ENCODE measurements around the gene GRK3.
"Not testable (repeated sequence)": the region's sequence is repeated elsewhere in the genome, so short reads cannot be mapped to it uniquely, and the experiment has no call there.

GRK3 gene

DNA sequence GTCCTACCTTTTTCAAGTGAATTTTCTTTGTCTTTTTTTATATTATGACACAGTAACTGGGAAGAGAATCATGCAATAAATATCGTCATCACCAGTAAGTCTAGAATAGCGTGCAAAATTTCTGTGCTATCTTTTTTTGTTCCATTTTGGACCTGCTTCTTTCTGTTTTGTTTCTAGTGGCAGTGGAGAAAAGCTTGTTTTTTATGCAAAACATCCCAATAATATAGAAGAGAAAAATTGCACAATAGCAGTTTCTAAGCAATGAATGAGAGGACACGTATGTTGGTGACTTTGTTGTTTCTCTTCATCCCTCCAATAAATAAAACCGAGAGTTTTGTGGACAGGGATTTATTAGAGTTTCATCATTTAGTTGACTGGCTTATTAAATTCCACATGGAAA is 10.3 kb downstream of the GRK3 start:
- DNase-seq, result no peak

DNA sequence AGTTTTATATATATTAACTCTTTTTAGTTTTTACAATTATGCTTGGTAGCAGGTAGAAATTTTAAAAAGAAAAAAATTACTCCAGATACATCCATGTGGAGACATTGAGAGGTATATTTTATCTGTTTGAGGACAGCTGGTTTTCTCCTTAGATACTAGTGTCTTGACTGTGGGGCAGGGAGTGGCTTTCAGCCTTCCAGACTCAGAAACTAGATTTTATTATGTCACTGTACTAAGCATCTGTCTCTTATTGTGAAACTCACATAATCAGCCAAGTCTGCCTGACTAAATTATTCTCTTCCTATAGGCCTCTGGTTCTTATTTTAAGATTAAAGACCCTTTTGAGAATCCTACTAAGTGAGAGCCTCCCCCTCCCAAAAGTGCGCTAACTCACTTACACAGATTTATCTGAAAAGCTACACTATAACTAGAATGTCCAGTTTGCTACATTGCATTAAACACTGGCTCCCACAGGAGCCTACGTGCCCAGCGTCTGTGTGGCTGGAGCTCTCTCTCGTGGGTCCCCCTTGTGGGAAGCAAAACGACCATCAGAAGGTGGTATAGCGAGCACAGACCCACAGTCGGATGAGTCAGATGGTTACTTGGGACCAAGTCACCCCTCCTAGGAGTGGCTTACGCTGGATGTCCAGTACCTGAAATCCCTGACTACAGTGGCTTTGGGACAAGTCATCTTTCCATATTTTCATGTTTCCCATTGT is 11.4 kb downstream of the GRK3 start:
- not testable (repeated sequence) for DNase-seq

DNA sequence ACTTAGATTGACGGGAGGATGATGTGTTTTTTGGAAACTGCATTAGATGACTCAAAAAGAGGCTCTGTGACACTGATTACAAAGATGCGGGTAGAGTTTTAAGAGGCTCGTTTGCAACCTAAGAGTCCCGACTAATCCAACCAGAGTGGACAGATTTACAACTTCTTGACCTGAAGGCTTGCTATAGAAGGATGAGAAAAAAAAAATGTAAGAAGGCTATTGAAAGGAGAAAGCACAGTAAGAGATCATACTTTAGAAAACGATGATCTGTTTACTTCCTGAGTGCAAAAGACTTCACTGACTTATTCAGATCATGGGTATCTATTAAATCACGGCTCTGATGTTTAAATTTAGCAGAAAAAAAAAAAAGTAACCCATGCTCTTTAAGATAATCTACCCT is 17.0 kb downstream of the GRK3 start:
- DNase-seq, result not testable (repeated sequence)

DNA sequence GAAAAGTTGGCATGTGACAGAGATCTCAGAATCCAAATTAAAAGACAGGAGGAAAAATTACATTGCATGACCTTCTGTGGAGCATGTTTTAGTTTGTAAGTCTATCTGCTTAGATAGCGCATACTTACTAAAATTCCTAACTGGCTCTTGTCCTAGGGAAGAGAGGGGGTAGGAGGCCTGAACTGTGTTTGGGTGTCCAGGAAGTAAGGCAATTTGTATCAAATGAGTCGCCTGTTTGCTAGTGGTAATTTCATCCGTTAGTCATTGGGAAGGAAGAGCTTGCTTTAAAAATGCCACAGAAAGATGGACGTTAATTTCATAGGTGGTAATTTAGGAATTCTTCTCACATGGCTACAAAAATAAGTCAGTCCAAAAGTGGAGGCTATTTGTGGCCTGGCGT is 18.5 kb downstream of the GRK3 start:
- no peak for DNase-seq

DNA sequence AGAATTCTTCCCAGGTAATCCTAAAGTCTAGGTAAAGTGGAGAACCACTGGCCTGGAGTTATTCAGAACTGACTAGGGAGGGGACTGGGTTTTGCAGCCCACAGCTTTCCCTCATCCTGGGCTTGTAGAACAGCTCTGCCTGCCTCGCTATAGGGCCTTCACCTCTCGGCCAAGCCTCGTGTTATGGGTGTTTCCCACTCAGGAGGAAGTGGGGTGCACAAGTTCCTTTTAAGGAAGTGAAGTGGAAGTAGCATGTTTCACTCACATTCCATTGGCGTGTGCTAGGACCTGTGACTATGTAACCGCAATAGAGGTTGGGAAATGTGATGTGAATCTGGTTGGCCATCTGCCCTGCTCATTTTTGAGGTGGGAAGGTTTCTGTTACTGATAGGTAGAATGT is 20.5 kb downstream of the GRK3 start:
- DNase-seq, result not testable (repeated sequence)

DNA sequence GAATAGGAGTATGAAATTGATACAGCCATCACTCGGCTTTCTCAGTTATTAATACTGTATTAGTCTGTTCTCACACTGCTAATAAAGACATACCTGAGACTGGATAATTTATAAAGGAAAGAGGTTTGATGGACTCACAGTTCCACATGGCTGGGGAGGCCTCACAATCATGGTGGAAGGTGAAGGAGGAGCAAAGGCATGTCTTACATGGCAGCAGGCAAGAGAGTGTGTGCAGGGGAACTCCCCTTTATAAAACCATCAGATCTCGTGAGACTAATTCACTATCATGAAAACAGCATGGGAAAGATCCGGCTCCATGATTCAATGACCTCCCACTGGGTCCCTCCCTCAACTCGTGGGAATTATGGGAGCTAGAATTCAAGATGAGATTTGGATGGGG is 25.2 kb downstream of the GRK3 start:
- DNase-seq, result not testable (repeated sequence)

DNA sequence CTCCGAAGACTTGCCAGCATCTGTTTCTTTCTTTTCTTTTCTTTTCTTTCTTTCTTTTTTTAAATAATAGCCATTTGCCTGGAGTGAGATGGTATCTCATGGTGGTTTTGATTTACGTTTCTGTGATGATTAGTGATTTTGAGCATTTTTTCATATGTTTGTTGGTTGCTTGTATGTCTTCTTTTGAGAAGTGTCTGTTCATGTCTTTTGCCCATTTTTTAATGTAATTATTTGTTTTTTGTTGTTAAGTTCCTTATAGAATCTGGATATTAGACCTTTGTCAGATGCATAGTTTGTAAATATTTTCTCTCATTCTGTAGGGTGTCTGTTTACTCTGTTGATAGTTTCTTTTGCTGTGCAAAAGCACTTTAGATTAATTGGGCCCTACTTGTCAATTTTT is 28.8 kb downstream of the GRK3 start:
- not testable (repeated sequence) for DNase-seq

DNA sequence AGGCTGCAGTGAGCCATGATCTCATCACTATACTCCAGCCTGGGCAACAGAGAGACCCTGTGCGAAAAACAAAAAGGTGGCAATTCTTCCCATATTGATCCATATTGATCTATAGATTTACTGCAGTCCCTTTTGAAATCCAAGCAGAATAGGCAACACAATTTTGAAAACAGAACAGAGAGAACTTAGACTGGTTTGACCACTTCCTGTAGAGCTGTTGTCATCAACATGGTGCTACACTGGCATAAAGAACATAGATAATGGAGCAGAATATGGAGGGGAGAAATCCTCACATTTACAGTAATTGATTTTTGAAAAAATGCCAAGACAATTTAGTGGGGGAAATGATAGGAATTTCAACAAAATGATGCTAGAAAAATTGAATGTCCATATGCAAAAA is 34.1 kb downstream of the GRK3 start:
- no peak for DNase-seq

DNA sequence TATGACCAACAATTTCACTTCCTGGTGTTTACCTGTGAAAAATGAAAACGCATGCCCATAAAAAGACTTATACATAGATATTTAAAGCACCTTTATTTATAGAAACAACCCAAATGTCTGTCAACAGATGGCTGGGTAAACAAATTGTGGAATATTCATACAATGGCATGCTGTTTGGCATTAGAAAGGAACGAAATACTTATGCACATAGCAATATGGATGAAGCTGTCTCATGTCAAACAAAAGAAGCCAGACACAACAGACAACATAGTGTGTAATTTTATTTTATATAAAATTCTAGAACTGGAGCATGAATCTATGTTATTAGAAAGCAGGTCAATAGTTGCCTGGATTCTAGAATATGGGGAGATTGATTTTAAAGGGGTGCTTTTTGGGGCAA is 38.0 kb downstream of the GRK3 start:
- DNase-seq, result no peak

DNA sequence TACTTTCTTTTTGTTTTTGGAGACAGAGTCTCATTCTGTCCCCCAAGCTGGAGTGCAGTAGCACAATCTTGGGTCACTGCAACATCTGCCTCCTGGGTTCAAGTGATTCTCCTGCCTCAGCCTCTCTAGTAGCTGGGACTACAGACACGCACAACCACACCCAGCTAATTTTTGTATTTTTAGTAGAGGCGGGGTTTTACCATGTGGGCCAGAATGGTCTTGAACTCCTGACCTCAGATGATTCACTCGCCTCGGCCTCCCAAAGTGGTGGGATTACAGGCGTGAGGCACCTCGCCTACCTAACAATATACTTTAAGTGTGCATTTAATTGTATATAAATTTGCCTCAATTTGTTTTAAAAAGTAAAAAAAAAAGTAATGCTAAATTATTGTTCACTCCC is 38.4 kb downstream of the GRK3 start:
- DNase-seq, result no peak

DNA sequence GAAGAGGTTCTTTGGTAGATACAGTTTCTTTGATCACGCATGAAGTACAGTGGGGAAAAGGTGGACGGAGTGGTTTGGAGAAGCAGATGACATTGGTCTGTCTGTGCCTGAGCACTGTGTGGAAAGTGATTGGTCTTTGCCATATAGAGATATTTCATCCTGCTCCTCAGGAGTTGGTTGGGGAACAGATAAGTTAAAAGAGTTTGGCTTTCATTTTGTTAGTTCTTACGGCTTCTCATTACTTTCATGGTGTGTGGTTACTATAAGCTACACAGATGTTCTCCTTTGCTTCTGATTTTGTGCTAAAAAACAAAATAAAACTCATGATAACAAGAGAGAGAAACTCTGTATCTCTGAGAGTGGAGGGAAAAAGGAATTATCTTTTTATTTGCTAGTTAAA is 40.7 kb downstream of the GRK3 start:
- DNase-seq, result not testable (repeated sequence)

DNA sequence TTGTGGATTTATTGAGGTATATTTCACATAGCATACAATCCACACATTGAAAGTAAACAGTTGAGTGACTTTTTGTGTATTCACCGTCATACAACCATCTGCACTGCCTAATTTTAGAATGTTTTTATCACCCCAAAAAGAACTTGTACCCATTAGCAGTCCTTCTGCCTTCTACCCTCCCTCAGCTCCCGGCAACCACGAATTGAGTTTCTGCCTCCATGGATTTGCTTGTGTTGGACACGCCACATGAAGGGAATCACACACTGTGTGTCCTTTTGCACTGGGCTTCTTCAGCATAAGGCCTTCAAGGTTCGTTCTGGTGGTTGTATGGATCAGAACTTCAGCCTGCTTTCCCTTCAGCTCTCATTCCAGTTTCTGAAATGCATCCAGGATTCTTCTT is 41.1 kb downstream of the GRK3 start:
- DNase-seq, result not testable (repeated sequence)

DNA sequence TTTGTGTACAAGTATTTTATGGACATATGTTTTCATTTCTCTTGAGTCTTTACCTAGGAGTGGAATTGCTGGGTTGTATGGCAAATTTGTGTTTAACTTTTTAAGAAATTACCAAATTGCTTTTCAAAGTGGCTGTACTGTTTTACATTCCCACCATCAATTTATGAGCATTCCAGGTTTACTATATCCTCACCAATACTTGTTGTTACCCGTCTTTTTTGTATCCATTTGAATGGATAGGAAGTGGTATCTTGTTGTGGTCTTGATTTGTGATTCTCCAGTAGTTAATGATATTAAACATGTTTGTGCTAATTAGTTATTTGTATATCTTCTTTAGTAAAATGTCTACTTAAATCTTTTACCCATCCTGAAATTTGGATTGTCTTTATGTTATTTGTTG is 46.8 kb downstream of the GRK3 start:
- DNase-seq, result not testable (repeated sequence)

DNA sequence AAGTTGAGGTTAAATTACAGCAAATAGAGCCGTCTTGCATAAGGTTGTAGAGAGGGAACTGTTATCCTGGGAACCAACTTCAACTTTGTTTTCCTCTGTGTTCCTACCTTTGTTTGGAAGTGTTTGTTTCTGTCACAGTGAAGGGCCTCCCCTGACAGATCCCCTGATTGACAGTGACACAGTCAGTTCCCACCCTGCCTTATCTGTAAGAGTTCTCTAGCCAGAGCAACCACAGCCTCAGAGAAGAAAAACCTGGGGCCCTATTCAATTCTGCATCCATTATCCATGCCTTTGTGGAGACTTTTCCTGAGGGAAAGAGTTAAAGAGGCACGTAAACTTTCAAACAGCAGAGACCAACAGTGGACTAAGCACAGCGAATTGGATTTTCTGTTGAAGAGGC is 48.7 kb downstream of the GRK3 start:
- DNase-seq, result not testable (repeated sequence)

DNA sequence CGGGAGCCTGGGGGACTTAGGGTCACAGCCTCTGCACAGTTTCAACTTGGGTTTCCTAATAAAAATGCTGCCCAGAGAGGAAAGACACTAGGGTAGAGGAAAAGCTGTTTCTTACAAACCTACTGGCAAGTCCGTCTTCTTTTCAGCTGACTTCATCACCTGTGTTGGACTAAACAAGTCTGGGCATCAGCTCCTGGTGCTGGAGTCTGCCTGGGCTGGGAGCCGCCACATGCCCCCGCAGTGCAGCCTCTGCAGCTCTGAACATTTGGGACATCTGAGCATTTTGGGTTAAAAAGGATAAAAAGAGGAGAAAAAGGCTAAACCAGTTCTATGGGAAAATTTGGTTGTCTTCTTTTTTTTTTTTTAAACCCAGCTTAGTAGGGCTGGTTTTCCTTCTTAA is 49.1 kb downstream of the GRK3 start:
- DNase-seq, result not testable (repeated sequence)

DNA sequence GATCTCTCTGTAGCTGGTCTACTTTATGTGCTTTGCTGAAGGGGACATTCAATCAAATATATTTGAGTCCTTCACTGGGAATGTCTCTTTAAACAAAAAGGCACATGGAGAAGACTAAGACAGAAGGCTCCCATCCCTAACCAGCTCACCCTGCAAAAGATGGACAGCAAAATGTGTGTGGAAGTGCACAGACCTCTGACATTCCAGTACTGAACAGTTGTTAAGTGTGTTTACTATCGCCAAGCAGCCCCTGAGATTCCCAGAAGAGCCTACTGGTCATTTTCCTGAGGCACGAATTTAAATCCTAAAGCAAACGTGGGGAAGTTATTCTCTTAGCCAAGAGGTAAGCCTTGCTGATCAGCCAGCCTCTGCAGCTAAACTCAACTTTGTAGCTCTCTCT is 50.3 kb downstream of the GRK3 start:
- not testable (repeated sequence) for DNase-seq

DNA sequence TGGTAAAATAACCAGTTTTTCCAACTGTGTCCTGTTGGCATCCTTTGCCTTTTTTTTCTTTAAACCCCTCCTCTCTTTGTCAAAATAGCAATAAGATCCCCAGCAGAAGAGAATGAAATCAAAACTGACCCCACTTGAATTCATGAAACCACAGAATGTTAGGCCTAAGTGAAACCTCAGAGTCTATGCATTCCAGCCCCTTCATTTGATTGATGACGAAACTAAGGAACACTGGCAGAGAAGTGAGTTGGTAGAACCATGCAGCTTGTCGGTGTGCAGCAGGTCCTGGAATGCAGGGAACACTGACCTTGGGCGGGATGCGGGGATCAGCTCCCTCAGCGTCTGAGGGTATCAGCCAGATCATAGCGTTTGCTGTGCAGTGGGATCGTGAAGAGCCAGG is 57.5 kb downstream of the GRK3 start:
- DNase-seq, result no peak

DNA sequence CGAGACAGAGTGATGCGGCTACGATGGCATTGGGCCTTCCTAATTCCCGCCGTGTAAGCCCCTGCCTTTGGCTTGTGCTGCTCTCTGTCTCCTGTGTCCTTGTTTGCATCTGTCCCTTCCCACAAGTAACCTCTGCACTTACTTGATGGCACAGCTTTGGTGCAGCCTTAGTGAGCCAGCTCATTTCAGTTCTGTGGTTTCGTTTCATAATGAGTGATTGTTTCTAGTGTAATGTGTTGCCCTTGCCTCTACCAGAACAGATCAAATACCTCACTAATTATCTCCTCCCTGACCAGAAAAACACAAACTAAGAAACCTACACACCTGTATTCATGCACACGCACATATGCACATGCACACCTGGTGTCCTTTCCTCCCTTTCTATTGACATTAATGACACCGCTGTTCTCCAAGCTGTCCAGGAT is 58.8 kb downstream of the GRK3 start:
- DNase-seq, result no peak

DNA sequence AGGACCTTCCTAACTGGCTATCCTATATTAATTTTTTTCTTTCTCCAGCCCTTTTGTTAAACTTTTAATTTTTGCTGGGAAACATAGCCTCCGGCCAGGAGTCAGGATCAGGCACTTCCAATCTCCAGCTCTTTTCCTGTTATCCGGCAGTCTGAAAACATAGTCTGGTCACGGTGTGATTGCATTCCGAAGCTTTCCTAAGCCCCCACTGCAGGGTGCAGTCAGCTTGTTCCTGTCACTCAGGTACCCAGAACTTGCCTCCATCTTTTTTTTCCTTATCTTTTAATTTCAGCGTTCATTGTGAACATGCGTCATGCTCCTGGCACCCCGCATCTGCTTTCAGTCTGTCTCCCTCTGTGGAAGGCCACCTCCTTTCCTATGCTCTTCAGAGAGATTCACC is 59.4 kb downstream of the GRK3 start:
- DNase-seq, result no peak

DNA sequence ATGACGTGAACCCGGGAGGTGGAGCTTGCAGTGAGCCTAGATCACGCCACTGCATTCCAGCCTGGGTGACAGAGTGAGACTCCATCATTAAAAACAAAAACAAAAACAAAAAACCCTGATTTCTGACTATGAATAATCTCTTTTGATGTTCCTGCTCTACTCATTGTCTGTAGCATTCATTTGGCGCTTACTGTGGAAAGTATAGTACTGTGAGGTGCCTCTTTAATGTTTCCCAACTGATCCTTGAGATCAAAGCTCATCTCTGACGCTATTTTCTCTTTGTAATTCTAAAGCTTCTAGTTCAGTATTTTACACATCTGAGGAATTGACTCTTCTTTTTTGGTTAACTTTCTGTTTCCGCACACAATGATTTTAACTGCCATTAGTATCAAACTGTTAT is 60.0 kb downstream of the GRK3 start:
- no peak for DNase-seq

DNA sequence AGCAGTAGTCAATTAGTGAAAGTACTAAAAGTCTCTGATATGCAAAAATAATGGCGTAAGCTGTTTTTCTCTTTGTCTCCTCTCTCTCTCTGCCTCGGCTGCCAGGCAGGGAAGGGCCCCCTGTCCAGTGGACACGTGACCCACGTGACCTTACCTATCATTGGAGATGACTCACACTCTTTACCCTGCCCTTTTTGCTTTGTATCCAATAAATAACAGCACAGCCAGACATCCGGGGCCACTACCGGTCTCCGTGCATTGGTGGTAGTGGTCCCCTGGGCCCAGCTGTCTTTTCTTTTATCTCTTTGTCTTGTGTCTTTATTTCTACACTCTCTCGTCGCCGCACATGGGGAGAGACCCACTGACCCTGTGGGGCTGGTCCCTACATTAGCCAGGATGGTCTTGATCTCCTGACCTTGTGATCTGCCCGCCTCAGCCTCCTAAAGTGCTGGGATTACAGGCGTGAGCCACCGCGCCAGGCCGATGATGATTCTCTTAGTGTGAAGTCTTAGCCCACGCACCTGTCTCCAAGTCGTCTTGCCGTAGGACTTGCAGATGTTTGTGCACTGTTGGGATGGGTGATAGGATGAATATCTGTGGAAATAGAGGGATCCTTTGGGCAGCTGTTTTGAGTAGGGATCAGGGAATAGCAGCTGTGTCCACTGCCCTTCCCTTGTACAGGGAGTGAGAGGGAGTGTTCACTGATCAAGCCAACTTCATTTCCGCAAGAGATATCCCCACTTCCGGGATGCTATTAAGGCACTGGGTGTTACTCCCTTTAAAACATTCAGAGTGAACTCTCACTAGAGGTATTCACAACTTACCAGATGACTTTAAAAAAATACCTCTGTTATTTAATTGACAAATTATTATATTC is 61.5 kb downstream of the GRK3 start:
- not testable (repeated sequence) for DNase-seq

DNA sequence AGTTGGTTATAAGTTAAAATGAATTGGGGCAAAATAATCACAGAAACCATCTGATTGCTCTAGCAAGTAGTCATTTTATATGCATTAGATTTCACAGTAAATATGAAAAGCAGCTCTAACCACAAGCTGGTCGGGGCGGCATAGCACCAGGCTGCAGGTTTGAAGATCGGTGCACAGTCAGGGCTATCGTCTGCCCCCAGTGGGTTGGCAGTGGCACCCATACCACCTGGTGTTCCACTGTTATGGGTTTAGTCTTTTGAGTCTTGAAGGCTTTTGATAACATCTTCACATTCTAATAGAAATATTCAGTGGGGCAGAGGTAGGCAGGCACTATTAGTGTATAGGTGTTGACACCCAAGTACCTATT is 62.1 kb downstream of the GRK3 start:
- DNase-seq, result no peak

DNA sequence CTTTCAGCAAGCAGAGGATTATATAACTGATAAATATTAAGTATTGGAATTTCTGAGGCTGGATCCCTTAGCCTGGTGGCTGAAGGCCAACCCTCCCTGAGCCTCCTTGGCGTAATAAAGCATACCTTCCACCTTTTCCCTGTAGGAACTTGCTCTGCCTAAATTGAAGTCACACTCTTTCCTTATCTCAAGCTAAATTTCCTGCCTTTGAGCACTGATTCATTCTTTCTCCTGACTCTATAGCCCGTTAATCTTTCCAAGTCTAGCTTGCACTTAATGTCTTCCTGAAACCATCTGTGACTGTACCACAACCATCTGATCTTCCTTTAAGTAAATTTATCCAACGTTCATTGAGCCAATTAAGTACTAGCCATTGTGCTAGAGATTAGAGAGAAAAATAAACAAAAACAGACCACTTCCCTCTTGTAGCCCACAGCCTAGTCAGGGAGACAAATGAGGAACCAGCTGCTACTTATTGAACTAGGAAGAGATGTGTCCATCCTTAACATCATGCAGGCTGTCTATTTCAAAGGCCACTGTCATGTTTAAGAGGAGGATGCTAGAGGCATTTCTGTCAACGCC is 62.9 kb downstream of the GRK3 start:
- no peak for DNase-seq

DNA sequence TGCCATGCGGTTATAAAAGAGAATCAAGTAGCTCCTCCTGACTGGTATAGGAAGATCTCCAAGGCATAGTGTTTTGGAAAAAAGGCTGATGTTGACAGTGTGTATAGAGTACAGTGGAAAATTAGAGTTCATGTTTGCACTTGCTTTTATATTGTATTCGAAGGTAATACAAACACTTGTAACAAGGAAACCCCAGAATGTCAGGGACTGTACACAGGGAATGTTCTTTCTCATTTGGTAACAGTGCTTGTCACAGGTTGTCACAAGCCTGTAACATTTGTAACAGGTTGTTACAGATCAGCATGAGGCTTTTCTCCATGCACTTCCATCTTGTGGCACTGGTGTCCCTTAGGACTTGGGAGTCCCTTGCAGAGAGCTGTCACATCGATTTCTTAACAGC is 64.0 kb downstream of the GRK3 start:
- DNase-seq, result no peak
